Measurements from ENCODE around the gene STK11IP.

DNA sequence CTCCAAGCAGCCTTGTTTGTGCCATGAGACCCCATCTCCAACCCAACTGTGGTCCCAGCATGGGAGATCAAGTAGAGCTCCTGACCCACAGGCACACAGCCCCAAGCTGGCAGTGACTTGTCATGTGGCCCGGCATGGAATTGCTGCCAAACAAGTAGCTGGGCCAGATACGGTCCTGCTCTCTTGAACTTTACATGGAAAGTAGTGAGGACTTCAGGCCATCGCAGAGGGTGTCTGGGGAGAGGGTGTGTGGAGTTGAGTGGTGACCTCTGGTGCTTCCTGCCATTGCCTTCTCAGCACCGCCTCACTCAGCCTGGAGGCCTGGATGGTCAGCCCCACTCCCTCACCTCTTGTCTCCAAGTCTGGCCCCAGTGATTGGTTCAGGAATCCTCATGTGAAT, 18.9 kb downstream of the STK11IP start:
- TF ChIP-seq POLR2A (IDR thresholded peaks at IDR 0.05; ENCODE audit: low read length) (no peak), GATA1 (IDR thresholded peaks at IDR 0.05; ENCODE audit: low read depth, low read length) (no peak)

Data from erythroblast (primary cell).